GM19240 (cell line): ENCODE measurements around the gene EFHC1.

ENCODE experiments used
- DNase-seq: peaks from one replicate; pipeline ENCODE4 v3.0.0; 2011; ENCODE audit warnings: low spot score; ENCODE audit not compliant: insufficient read length

The EFHC1 gene

GRCh38 chr6:52551483-52552277 lies 131.5 kb downstream of the EFHC1 start:
- DNase-seq, result no peak

GRCh38 chr6:52552278-52552643 lies 132.1 kb downstream of the EFHC1 start:
- DNase-seq, result no peak

- DNase-seq, result no peak
Measured at GRCh38 chr6:52553158-52553557, 133.0 kb downstream of the EFHC1 start.

GRCh38 chr6:52553719-52554118 lies 133.6 kb downstream of the EFHC1 start:
- DNase-seq, result no peak

- no peak for DNase-seq
Measured at GRCh38 chr6:52554684-52555280, 134.6 kb downstream of the EFHC1 start.

GRCh38 chr6:52555518-52556233 lies 135.5 kb downstream of the EFHC1 start:
- DNase-seq, result no peak

GRCh38 chr6:52557389-52558265 lies 137.5 kb downstream of the EFHC1 start:
- no peak for DNase-seq

- no peak for DNase-seq
Measured at GRCh38 chr6:52558266-52559000, 138.3 kb downstream of the EFHC1 start.

GRCh38 chr6:52560462-52560861 lies 140.3 kb downstream of the EFHC1 start:
- DNase-seq, result no peak

- DNase-seq, result no peak
Measured at GRCh38 chr6:52562911-52563310, 142.8 kb downstream of the EFHC1 start.

GRCh38 chr6:52564856-52565255 lies 144.7 kb downstream of the EFHC1 start:
- DNase-seq, result no peak

GRCh38 chr6:52566201-52566600 lies 146.1 kb downstream of the EFHC1 start:
- no peak for DNase-seq

GRCh38 chr6:52566853-52567279 lies 146.7 kb downstream of the EFHC1 start:
- no peak for DNase-seq

- DNase-seq, result no peak
Measured at GRCh38 chr6:52568320-52568719, 148.2 kb downstream of the EFHC1 start.

GRCh38 chr6:52570291-52570700 lies 150.2 kb downstream of the EFHC1 start:
- DNase-seq, result no peak

GRCh38 chr6:52571099-52571755 lies 151.1 kb downstream of the EFHC1 start:
- no peak for DNase-seq

- DNase-seq, result no peak
Measured at GRCh38 chr6:52572536-52572935, 152.4 kb downstream of the EFHC1 start.

- no peak for DNase-seq
Measured at GRCh38 chr6:52573295-52573694, 153.2 kb downstream of the EFHC1 start.
